ENCODE data around the gene AP2S1.

AP2S1 gene

GRCh38 chr19:46838160-46838559 lies 12.5 kb downstream of the AP2S1 start:
- Histone ChIP-seq H3K4me3 (ENCODE audit: insufficient read length, low read depth) (no peak overlapping the region), H3K9ac (ENCODE audit: insufficient read length, low read depth) (no peak overlapping the region), H3K9me3 (ENCODE audit: insufficient read depth, low read length) (no peaks in the 10 kb centered on the region), H3K36me3 (ENCODE audit: insufficient read depth, insufficient read length, low read length) (peaks cover 50% of the 10 kb centered on the region), H3K27me3 (ENCODE audit: insufficient read depth, insufficient read length) (no peaks in the 10 kb centered on the region), H3K4me1 (ENCODE audit: insufficient read depth, insufficient read length) (peaks cover 8% of the 10 kb centered on the region)
- no peak for DNase-seq (ENCODE audit: low read depth, low spot score)
- no peak for TF ChIP-seq SUZ12 (IDR thresholded peaks at IDR 0.05; ENCODE audit: extremely low read depth, insufficient read depth, insufficient read length)
- no peak for TF ChIP-seq ZNF274 (IDR thresholded peaks at IDR 0.05; ENCODE audit: low read depth, low read length)
- TF ChIP-seq YY1 (IDR thresholded peaks at IDR 0.05; ENCODE audit: insufficient read depth, insufficient read length), result no peak

GRCh38 chr19:46834984-46835383 lies 15.7 kb downstream of the AP2S1 start:
- H3K9ac ChIP-seq (ENCODE audit: insufficient read length, low read depth), result no peak overlapping the region
- no peak for TF ChIP-seq SUZ12 (IDR thresholded peaks at IDR 0.05; ENCODE audit: extremely low read depth, insufficient read depth, insufficient read length)
- TF ChIP-seq ZNF274 (IDR thresholded peaks at IDR 0.05; ENCODE audit: low read depth, low read length), result no peak
- no peak for TF ChIP-seq YY1 (IDR thresholded peaks at IDR 0.05; ENCODE audit: insufficient read depth, insufficient read length)
- no peaks in the 10 kb centered on the region for H3K9me3 ChIP-seq (ENCODE audit: insufficient read depth, low read length)
- H3K4me1 ChIP-seq (ENCODE audit: insufficient read depth, insufficient read length), result no peaks in the 10 kb centered on the region
- peaks cover 30% of the 10 kb centered on the region for H3K36me3 ChIP-seq (ENCODE audit: insufficient read depth, insufficient read length, low read length)
- no peak for DNase-seq (ENCODE audit: low read depth, low spot score)
- H3K27me3 ChIP-seq (ENCODE audit: insufficient read depth, insufficient read length), result no peaks in the 10 kb centered on the region
- no peak overlapping the region for H3K4me3 ChIP-seq (ENCODE audit: insufficient read length, low read depth)

GRCh38 chr19:46834121-46834520 lies 16.5 kb downstream of the AP2S1 start:
- Histone ChIP-seq H3K27me3 (ENCODE audit: insufficient read depth, insufficient read length) (no peaks in the 10 kb centered on the region), H3K4me3 (ENCODE audit: insufficient read length, low read depth) (no peak overlapping the region), H3K9ac (ENCODE audit: insufficient read length, low read depth) (no peak overlapping the region), H3K9me3 (ENCODE audit: insufficient read depth, low read length) (no peaks in the 10 kb centered on the region), H3K4me1 (ENCODE audit: insufficient read depth, insufficient read length) (no peaks in the 10 kb centered on the region), H3K36me3 (ENCODE audit: insufficient read depth, insufficient read length, low read length) (peaks cover 22% of the 10 kb centered on the region)
- no peak for DNase-seq (ENCODE audit: low read depth, low spot score)
- TF ChIP-seq SUZ12 (IDR thresholded peaks at IDR 0.05; ENCODE audit: extremely low read depth, insufficient read depth, insufficient read length), result no peak
- TF ChIP-seq YY1 (IDR thresholded peaks at IDR 0.05; ENCODE audit: insufficient read depth, insufficient read length), result no peak
- no peak for TF ChIP-seq ZNF274 (IDR thresholded peaks at IDR 0.05; ENCODE audit: low read depth, low read length)

GRCh38 chr19:46830864-46831263 lies 19.8 kb downstream of the AP2S1 start:
- Histone ChIP-seq H3K9me3 (ENCODE audit: insufficient read depth, low read length) (no peaks in the 10 kb centered on the region), H3K27me3 (ENCODE audit: insufficient read depth, insufficient read length) (no peaks in the 10 kb centered on the region), H3K4me3 (ENCODE audit: insufficient read length, low read depth) (no peak overlapping the region), H3K9ac (ENCODE audit: insufficient read length, low read depth) (no peak overlapping the region), H3K36me3 (ENCODE audit: insufficient read depth, insufficient read length, low read length) (peaks cover 4% of the 10 kb centered on the region), H3K4me1 (ENCODE audit: insufficient read depth, insufficient read length) (no peaks in the 10 kb centered on the region)
- TF ChIP-seq ZNF274 (IDR thresholded peaks at IDR 0.05; ENCODE audit: low read depth, low read length) (no peak), SUZ12 (IDR thresholded peaks at IDR 0.05; ENCODE audit: extremely low read depth, insufficient read depth, insufficient read length) (no peak), YY1 (IDR thresholded peaks at IDR 0.05; ENCODE audit: insufficient read depth, insufficient read length) (no peak)
- DNase-seq (ENCODE audit: low read depth, low spot score), result no peak

GRCh38 chr19:46828484-46828883 lies 22.2 kb downstream of the AP2S1 start:
- H3K4me1 ChIP-seq (ENCODE audit: insufficient read depth, insufficient read length), result no peaks in the 10 kb centered on the region
- H3K4me3 ChIP-seq (ENCODE audit: insufficient read length, low read depth), result no peak overlapping the region
- no peaks in the 10 kb centered on the region for H3K9me3 ChIP-seq (ENCODE audit: insufficient read depth, low read length)
- H3K9ac ChIP-seq (ENCODE audit: insufficient read length, low read depth), result no peak overlapping the region
- TF ChIP-seq ZNF274 (IDR thresholded peaks at IDR 0.05; ENCODE audit: low read depth, low read length), result no peak
- no peak for TF ChIP-seq SUZ12 (IDR thresholded peaks at IDR 0.05; ENCODE audit: extremely low read depth, insufficient read depth, insufficient read length)
- TF ChIP-seq YY1 (IDR thresholded peaks at IDR 0.05; ENCODE audit: insufficient read depth, insufficient read length), result no peak
- no peaks in the 10 kb centered on the region for H3K36me3 ChIP-seq (ENCODE audit: insufficient read depth, insufficient read length, low read length)
- no peak for DNase-seq (ENCODE audit: low read depth, low spot score)
- no peaks in the 10 kb centered on the region for H3K27me3 ChIP-seq (ENCODE audit: insufficient read depth, insufficient read length)

GRCh38 chr19:46825731-46826055 lies 25.0 kb downstream of the AP2S1 start:
- DNase-seq (ENCODE audit: low read depth, low spot score), result no peak
- Histone ChIP-seq H3K4me3 (ENCODE audit: insufficient read length, low read depth) (no peak overlapping the region), H3K9me3 (ENCODE audit: insufficient read depth, low read length) (no peaks in the 10 kb centered on the region), H3K36me3 (ENCODE audit: insufficient read depth, insufficient read length, low read length) (no peaks in the 10 kb centered on the region), H3K27me3 (ENCODE audit: insufficient read depth, insufficient read length) (no peaks in the 10 kb centered on the region), H3K4me1 (ENCODE audit: insufficient read depth, insufficient read length) (peaks cover 4% of the 10 kb centered on the region), H3K9ac (ENCODE audit: insufficient read length, low read depth) (no peak overlapping the region)
- TF ChIP-seq YY1 (IDR thresholded peaks at IDR 0.05; ENCODE audit: insufficient read depth, insufficient read length), result no peak
- no peak for TF ChIP-seq SUZ12 (IDR thresholded peaks at IDR 0.05; ENCODE audit: extremely low read depth, insufficient read depth, insufficient read length)
- TF ChIP-seq ZNF274 (IDR thresholded peaks at IDR 0.05; ENCODE audit: low read depth, low read length), result no peak

GRCh38 chr19:46824890-46825730 lies 25.5 kb downstream of the AP2S1 start:
- DNase-seq (ENCODE audit: low read depth, low spot score), result no peak
- Histone ChIP-seq H3K9ac (ENCODE audit: insufficient read length, low read depth) (no peak overlapping the region), H3K9me3 (ENCODE audit: insufficient read depth, low read length) (no peaks in the 10 kb centered on the region), H3K4me1 (ENCODE audit: insufficient read depth, insufficient read length) (peaks cover 4% of the 10 kb centered on the region), H3K4me3 (ENCODE audit: insufficient read length, low read depth) (no peak overlapping the region), H3K36me3 (ENCODE audit: insufficient read depth, insufficient read length, low read length) (no peaks in the 10 kb centered on the region), H3K27me3 (ENCODE audit: insufficient read depth, insufficient read length) (no peaks in the 10 kb centered on the region)
- TF ChIP-seq YY1 (IDR thresholded peaks at IDR 0.05; ENCODE audit: insufficient read depth, insufficient read length) (no peak), ZNF274 (IDR thresholded peaks at IDR 0.05; ENCODE audit: low read depth, low read length) (no peak), SUZ12 (IDR thresholded peaks at IDR 0.05; ENCODE audit: extremely low read depth, insufficient read depth, insufficient read length) (no peak)
